Neural cell (in vitro differentiated cells): ENCODE data around the gene NOP9. TPM values are rescaled to one million over a fixed set of nuclear protein-coding genes. Genes with fewer than 3 reads are reported as not detected.

ENCODE experiments used
- H2AFZ ChIP-seq: fragments of 200-600, 300-800 bp; sonication (generic), shearing (Covaris generic); 2 replicates; pipeline ENCODE4 v1.6.0; 2014; ENCODE audit warnings: low read depth, mild to moderate bottlenecking, antibody characterized with exemption, low read length, moderate library complexity
- H3F3A ChIP-seq: fragments of 200-600 bp; shearing (Covaris generic); 2 replicates; pipeline ENCODE4 v1.6.1; 2016; ENCODE audit warnings: mild to moderate bottlenecking, moderate library complexity, mixed read lengths, antibody characterized with exemption, low read length; ENCODE audit not compliant: insufficient read depth, poor library complexity, severe bottlenecking
- H3K27ac ChIP-seq: fragments of 200-600, 300-800 bp; sonication (generic), shearing (Covaris generic); 2 replicates; pipeline ENCODE4 v1.5.1; 2014; ENCODE audit warnings: mild to moderate bottlenecking, low read length, moderate library complexity
- H3K27me3 ChIP-seq: fragments of 300-800, 200-600 bp; sonication (generic), shearing (Covaris generic); 2 replicates; pipeline ENCODE4 v1.6.0; 2014; ENCODE audit warnings: mild to moderate bottlenecking, low read depth, low read length, moderate library complexity; ENCODE audit not compliant: insufficient read depth
- H3K36me3 ChIP-seq: fragments of 300-800, 200-600 bp; sonication (generic), shearing (Covaris generic); 2 replicates; pipeline ENCODE4 v1.5.1; 2014; ENCODE audit warnings: mild to moderate bottlenecking, antibody characterized with exemption, low read length, moderate library complexity; ENCODE audit not compliant: insufficient read depth
- H3K4me2 ChIP-seq: fragments of 300-800, 200-600 bp; sonication (generic), shearing (Covaris generic); 2 replicates; pipeline ENCODE4 v1.6.0; 2014; ENCODE audit warnings: mild to moderate bottlenecking, low read length
- H3K4me3 ChIP-seq: fragments of 300-800, 200-600 bp; sonication (generic), shearing (Covaris generic); 2 replicates; pipeline ENCODE4 v1.5.1; 2014; ENCODE audit warnings: mild to moderate bottlenecking, low read length, moderate library complexity
- H3K79me2 ChIP-seq: fragments of 200-600 bp; shearing (Covaris generic); replicated peaks from 2 replicates; pipeline ENCODE4 v1.6.0; 2014; ENCODE audit warnings: mild to moderate bottlenecking, low read length, moderate library complexity; ENCODE audit not compliant: insufficient read depth
- H3K9ac ChIP-seq: fragments of 300-800, 200-600 bp; sonication (generic), shearing (Covaris generic); 2 replicates; pipeline ENCODE4 v1.6.1; 2016; ENCODE audit warnings: mild to moderate bottlenecking, low read length, mixed read lengths
- H3K9me2 ChIP-seq: fragments of 200-600 bp; shearing (Covaris generic); 2 replicates; pipeline ENCODE4 v1.6.1; 2016; ENCODE audit warnings: mild to moderate bottlenecking, low read length, mixed read lengths; ENCODE audit not compliant: insufficient read depth
- H3K9me3 ChIP-seq: fragments of 200-600, 300-800 bp; sonication (generic), shearing (Covaris generic); 2 replicates; pipeline ENCODE4 v1.6.1; 2016; ENCODE audit warnings: mild to moderate bottlenecking, mixed run types, low read length, moderate library complexity, mixed read lengths
- H4K20me1 ChIP-seq: fragments of 200-600 bp; shearing (Covaris generic); 2 replicates; pipeline ENCODE4 v1.6.1; 2016; ENCODE audit warnings: mild to moderate bottlenecking, mixed run types; ENCODE audit not compliant: insufficient read depth
- EP300 ChIP-seq: fragments of 450-650 bp; conservative IDR thresholded peaks from 2 replicates; pipeline ENCODE4 v1.6.1; 2014; ENCODE audit warnings: antibody characterized with exemption, mild to moderate bottlenecking, moderate library complexity; ENCODE audit not compliant: poor library complexity, severe bottlenecking
- EZH2 ChIP-seq: fragments of 200-600, 300-800 bp; shearing (Covaris generic), sonication (generic); IDR thresholded peaks from 2 replicates; pipeline ENCODE4 v1.6.1; 2014; ENCODE audit warnings: antibody characterized with exemption, low read length, borderline replicate concordance, mild to moderate bottlenecking; ENCODE audit not compliant: insufficient read depth, poor library complexity, severe bottlenecking
- MXI1 ChIP-seq: fragments of 450-650 bp; conservative IDR thresholded peaks from 2 replicates; pipeline ENCODE4 v1.6.1; 2014; ENCODE audit warnings: antibody characterized with exemption, mild to moderate bottlenecking; ENCODE audit not compliant: poor library complexity, severe bottlenecking
- POLR2AphosphoS5 ChIP-seq: IDR thresholded peaks from 2 replicates; pipeline ENCODE4 v1.6.1; 2012
- RAD21 ChIP-seq: fragments of 450-650 bp; conservative IDR thresholded peaks from 2 replicates; pipeline ENCODE4 v1.6.1; 2014; ENCODE audit warnings: antibody characterized with exemption, mild to moderate bottlenecking, moderate library complexity
- SMC3 ChIP-seq: fragments of 450-650 bp; conservative IDR thresholded peaks from 2 replicates; pipeline ENCODE4 v1.6.1; 2014; ENCODE audit warnings: antibody characterized with exemption, mild to moderate bottlenecking, moderate library complexity; ENCODE audit not compliant: poor library complexity
- TAF1 ChIP-seq: IDR thresholded peaks from 2 replicates; pipeline ENCODE4 v1.6.1; 2012; ENCODE audit warnings: low read depth
- polyA plus RNA-seq: library from polyadenylated mRNA; depleted of rRNA; stranded (reverse); fragments of >200 nt; gene quantifications from 2 replicates; pipeline ENCODE4 v1.2.3, GENCODE V29; 2014
- TF ChIP-seq, protein P1 (sequence below): fragments of 450-650 bp; IDR thresholded peaks from 2 replicates; pipeline ENCODE4 v1.5.1; 2014; ENCODE audit warnings: antibody characterized with exemption, mild to moderate bottlenecking, moderate library complexity; ENCODE audit not compliant: poor library complexity, severe bottlenecking
- TF ChIP-seq, protein P2 (sequence below): IDR thresholded peaks from 2 replicates; pipeline ENCODE4 v1.6.1; 2012; ENCODE audit warnings: borderline replicate concordance

NOP9 gene
- polyA plus RNA-seq, 1 donor from 2014 or later: 13.0 TPM

DNA sequence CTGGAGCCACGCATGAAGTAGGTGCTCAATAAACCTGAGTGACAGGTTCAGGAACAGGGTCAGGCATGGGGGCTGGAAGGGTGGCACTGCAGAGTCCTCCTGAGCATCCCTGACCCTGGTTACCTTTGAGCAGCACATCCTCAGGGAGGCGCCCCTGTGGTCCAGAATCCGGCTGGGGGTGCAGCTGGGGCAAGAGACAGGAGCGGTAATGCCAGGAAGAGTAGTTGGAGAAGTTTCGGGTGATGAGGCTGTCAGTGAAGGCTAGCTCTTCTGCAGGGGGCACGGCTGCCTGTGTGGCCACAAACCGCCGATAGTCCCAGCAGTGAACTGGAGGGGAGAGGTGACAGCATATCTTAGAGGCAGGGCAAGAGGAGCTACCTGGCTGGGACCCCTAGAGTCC is 30.3 kb upstream of the NOP9 start:
- no peaks in the 10 kb centered on the region for H3K79me2 ChIP-seq
- TF ChIP-seq, protein P1, sequence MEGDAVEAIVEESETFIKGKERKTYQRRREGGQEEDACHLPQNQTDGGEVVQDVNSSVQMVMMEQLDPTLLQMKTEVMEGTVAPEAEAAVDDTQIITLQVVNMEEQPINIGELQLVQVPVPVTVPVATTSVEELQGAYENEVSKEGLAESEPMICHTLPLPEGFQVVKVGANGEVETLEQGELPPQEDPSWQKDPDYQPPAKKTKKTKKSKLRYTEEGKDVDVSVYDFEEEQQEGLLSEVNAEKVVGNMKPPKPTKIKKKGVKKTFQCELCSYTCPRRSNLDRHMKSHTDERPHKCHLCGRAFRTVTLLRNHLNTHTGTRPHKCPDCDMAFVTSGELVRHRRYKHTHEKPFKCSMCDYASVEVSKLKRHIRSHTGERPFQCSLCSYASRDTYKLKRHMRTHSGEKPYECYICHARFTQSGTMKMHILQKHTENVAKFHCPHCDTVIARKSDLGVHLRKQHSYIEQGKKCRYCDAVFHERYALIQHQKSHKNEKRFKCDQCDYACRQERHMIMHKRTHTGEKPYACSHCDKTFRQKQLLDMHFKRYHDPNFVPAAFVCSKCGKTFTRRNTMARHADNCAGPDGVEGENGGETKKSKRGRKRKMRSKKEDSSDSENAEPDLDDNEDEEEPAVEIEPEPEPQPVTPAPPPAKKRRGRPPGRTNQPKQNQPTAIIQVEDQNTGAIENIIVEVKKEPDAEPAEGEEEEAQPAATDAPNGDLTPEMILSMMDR: no peak
- H2AFZ ChIP-seq: no peak overlapping the region
- H3K9me3 ChIP-seq: no peaks in the 10 kb centered on the region
- no peaks in the 10 kb centered on the region for H3K27me3 ChIP-seq
- no peak overlapping the region for H3K4me3 ChIP-seq
- H3K9me2 ChIP-seq: no peaks in the 10 kb centered on the region
- H3F3A ChIP-seq: no peaks in the 10 kb centered on the region
- no peaks in the 10 kb centered on the region for H4K20me1 ChIP-seq
- no peaks in the 10 kb centered on the region for H3K36me3 ChIP-seq
- H3K9ac ChIP-seq: no peak overlapping the region
- H3K27ac ChIP-seq: no peak overlapping the region
- H3K4me2 ChIP-seq: no peak overlapping the region

DNA sequence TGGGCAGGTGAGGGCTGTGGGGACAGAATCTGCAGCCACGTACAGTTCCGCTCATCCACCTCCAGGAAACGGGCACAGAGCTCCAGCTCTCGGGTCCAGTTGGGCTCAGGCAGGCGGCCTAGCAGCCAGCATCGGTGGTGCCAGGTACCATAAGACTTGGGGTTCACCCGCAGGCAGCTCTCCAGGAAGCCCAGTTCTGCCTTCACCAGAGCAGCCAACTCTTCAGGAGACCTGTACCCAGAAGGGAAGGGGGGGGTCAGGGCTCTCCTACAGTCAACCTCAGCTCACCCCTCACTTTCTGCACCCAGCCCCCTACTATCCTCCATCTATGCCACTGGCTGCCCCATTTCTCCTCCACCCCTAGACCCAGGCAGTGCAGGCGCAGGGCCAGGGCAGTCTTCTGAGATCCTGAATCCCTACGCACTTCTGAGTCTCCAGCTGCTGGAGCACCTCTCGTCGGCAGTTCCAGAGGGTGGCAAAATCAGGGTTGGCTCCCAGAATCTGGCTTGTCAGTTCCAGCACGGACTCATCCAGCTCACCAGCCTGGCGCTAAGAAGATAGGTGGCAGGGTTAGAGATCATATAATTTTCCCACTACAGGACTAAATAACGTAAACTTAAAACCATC is 29.6 kb upstream of the NOP9 start:
- Histone ChIP-seq H3K4me3 (peak overlapping the region; percentile 88), H3K4me2 (no peak overlapping the region), H4K20me1 (no peaks in the 10 kb centered on the region), H3K36me3 (no peaks in the 10 kb centered on the region), H3K27me3 (no peaks in the 10 kb centered on the region), H3K9me3 (no peaks in the 10 kb centered on the region), H3K9ac (no peak overlapping the region), H3K27ac (no peak overlapping the region), H3K9me2 (no peaks in the 10 kb centered on the region), H3K79me2 (no peaks in the 10 kb centered on the region), H2AFZ (no peak overlapping the region), H3F3A (no peaks in the 10 kb centered on the region)
- no peak for TF ChIP-seq TAF1
- no peak for TF ChIP-seq RAD21

DNA sequence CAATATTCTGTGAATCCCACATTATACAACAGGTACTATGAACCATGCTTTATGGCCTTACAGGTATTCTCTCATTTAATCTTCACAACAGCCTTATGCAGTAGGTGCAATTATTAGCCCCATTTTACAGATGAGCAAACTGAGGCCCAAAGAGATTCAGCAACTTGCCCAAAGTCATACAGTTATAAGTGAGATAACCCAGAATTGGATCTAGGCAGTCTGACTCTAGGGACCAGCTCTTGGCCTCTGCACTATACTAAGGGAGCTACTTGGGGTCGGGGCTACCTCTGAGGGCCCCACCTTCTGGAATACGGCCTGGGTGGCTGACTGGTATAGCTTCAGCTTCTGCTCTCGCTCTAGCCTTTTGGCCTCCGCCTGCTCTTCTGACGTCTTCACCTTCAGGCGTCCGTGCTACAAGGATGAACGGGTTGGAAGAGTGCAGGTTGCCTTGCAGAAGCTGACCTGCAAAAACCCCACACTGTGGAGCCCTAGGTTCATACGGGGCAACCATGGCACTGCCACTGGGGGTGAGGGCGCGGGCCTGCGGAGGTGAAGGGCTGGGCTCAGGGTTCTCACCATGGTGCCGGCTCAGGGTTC is 29.0 kb upstream of the NOP9 start:
- Histone ChIP-seq H3K4me2 (peak overlapping the region; percentile 55), H3K36me3 (no peaks in the 10 kb centered on the region), H3K27me3 (no peaks in the 10 kb centered on the region), H3K9ac (peak overlapping the region; percentile 86), H3K79me2 (no peaks in the 10 kb centered on the region), H3F3A (no peaks in the 10 kb centered on the region), H4K20me1 (no peaks in the 10 kb centered on the region), H3K27ac (peak overlapping the region; percentile 83), H2AFZ (peak overlapping the region; percentile 88), H3K9me3 (no peaks in the 10 kb centered on the region), H3K4me3 (peak overlapping the region; percentile 88), H3K9me2 (no peaks in the 10 kb centered on the region)
- TF ChIP-seq, protein P2, sequence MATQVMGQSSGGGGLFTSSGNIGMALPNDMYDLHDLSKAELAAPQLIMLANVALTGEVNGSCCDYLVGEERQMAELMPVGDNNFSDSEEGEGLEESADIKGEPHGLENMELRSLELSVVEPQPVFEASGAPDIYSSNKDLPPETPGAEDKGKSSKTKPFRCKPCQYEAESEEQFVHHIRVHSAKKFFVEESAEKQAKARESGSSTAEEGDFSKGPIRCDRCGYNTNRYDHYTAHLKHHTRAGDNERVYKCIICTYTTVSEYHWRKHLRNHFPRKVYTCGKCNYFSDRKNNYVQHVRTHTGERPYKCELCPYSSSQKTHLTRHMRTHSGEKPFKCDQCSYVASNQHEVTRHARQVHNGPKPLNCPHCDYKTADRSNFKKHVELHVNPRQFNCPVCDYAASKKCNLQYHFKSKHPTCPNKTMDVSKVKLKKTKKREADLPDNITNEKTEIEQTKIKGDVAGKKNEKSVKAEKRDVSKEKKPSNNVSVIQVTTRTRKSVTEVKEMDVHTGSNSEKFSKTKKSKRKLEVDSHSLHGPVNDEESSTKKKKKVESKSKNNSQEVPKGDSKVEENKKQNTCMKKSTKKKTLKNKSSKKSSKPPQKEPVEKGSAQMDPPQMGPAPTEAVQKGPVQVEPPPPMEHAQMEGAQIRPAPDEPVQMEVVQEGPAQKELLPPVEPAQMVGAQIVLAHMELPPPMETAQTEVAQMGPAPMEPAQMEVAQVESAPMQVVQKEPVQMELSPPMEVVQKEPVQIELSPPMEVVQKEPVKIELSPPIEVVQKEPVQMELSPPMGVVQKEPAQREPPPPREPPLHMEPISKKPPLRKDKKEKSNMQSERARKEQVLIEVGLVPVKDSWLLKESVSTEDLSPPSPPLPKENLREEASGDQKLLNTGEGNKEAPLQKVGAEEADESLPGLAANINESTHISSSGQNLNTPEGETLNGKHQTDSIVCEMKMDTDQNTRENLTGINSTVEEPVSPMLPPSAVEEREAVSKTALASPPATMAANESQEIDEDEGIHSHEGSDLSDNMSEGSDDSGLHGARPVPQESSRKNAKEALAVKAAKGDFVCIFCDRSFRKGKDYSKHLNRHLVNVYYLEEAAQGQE: no peak
- TF ChIP-seq RAD21 (no peak), SMC3 (no peak), MXI1 (no peak), EP300 (no peak), POLR2AphosphoS5 (no peak), TAF1 (no peak), EZH2 (no peak)
- TF ChIP-seq, protein P1: no peak
